HL-60/S4 treated with retinoic acid at 250 ng/mL for 4 days and 3 days (cell line): ENCODE measurements around the gene SGSM2.

Experiments
- in situ Hi-C: fragments of 300-500 bp; cut with MboI; formaldehyde crosslinking; loops from 2 replicates; pipeline ENCODE4 v1.7.0; 2022; ENCODE audit warnings: low sequenced_read_pairs

SGSM2 gene

DNA sequence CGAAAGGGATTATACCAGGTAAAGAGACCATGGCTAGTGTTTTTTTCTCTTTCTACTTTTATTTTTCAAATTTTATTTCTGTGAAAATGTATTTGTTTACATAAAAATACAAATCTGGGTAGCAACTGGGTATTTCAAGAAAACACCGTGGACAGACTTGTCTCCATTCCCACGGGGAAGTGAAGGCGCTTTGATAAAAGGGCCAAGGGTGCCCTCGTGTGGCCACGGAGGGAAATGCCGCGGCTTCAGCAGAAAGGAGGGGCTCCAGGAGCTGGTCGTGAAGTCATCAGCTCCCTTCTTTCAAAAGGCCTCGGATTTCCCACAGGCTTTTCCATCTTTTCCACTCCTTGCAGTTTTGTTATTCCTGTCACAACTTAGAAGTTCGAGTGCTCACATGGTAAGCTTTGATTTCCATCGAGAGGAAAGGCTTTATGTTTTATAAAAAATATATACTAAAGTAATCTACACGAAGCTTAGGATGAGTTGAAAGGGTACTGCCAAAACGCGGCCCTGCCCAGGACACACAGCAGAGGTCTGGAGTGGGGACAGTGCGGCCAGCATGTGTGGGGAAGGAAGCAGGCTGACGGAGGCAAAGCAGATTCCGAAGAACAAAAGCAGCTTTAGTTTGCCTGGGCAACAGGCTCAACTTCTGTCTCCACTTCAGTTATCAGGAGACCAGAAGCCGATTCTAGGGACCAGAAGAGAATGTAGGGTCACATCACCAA, 78.9 kb downstream of the SGSM2 start:
- in situ Hi-C loops, result no loop called here

DNA sequence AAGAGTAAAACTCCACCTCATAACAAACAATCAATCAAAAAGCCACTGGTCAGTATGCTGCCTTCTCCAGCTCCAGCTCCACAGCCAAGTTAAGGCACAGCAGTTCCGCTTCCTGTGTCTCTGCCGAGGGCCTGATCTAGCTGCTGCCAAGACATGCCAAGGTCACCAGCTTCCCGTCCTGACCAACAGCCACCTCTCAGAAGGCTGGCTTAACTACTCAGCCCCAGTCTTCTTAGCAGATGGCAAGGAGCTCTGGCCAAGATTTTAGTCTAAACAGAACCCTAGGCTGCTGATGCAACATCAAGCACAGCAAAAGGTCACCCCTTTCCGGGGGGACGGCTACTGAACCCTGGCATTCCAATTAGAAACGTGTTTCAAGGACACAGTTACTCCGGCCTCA, 81.3 kb downstream of the SGSM2 start:
- in situ Hi-C loops, result no loop called here

DNA sequence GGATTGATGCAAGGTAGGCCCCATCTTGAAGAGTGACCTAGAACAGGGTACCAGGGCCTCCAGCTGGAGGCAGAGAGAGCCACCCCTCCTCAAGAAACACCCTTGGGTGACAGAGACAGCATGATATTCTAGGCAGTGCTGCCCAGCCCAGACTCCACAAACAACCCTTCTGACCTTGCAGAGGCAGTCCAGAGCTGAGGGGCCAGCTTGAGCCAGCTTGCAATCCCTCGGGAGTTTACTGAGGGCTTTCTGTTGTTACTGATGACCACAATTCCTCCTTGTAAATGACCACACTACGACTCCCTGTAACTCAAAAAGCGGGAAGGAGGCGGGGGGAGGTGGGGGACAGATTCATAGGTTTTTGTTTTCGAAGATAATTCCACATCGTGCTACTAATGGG, 82.2 kb downstream of the SGSM2 start:
- in situ Hi-C loops, result no loop called here

DNA sequence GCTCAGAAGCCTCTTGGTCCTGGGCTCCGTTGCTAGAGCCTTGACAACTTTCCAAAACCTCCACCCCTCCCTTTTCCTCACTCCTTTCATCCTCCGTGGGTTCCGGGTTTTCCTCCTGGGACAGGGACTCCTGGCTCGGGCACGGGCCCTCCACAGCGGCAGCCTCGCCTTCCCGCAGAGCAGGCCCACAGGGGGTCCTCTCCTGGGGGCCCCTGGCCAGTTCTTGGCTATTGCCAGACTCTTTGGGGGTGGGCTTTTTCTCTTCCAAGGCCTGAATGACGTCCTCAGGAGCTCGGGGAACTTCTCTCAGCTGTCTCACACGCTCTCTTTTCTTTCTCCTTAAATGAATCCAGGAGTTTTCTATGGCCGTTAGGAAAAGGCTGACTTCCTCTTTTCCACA, 82.9 kb downstream of the SGSM2 start:
- in situ Hi-C loops, result loop anchor here (5.0 kb wide), 1 partner anchor 43 kb away; no protein-coding TSS in a partner anchor

DNA sequence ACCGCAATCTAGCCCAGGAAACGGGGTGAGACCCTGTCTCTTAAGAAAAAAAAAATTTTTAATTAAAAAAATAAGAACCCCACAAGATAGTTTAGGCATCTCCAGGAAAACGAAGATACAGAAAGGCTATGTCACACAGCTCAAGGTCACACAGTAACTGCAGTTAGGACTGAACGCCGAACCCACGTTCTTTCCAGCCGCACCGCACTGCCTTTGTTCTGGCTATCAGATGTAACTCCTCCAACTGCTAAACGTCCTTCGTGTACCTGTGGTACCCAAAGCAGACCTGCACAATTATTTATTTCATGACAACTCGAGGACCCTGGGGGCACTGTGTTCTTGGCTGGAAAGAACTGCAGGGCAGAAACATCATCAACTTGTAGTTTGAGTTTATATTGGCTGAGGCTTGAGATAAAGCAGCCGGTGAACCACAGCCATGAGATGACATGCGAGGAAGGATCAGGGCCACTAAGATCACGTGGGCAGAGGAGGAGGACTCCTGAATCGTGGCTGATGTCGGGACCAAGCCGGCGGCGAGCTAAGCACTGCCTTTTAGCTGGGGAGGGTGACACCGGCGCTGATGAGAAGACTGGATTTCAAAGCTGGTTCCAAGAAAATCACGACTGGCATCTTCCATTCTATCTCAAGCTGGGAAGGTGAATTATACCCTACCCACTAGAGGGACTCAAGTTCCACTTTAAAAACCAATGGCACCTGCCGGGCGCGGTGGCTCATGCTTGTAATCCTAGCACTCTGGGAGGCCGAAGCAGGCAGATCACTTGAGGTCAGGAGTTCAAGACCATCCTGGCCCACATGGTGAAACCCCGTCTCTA, 84.2 kb downstream of the SGSM2 start:
- in situ Hi-C loops, result loop anchor here (5.0 kb wide), 1 partner anchor 44 kb away; no protein-coding TSS in a partner anchor

DNA sequence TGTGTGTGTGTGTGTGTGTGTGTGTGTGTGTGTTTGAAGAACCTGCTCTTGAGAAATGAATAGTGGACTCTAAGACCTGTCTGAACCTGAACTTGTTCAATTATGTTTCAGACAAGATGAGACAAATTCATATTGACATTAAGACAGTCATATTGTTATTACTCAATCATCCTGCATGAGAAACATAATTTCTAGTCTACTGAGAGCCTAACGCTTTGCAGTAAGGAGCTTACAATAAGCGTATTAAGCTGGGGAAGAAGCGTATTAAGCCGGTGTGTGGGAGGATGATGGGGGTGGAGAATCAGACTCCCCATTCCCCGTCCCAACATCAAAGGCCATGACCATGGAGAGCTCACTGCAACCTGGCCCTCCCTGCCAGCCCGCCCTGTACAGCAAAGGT, 86.0 kb downstream of the SGSM2 start:
- in situ Hi-C loops, result loop anchor here (5.0 kb wide), 1 partner anchor 46 kb away; no protein-coding TSS in a partner anchor

DNA sequence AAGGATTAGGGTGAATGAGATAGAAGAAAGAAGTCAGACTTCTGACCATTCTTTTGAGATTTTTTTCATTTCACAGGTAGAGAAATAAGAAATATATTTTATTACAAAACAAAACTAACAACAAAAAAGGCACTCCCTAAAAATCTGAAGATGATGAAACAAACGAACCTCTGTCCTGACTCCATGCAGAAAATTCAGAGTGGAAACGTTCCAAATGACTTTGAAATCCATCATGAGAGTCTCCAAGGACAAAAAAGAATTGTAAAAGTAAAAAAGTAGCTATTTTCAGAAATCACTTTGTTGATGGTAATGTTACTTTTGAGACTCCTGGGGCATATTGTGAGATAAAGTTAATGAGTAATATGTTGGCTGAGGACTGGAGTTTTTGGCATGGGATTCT, 89.9 kb downstream of the SGSM2 start:
- in situ Hi-C loops, result no loop called here

DNA sequence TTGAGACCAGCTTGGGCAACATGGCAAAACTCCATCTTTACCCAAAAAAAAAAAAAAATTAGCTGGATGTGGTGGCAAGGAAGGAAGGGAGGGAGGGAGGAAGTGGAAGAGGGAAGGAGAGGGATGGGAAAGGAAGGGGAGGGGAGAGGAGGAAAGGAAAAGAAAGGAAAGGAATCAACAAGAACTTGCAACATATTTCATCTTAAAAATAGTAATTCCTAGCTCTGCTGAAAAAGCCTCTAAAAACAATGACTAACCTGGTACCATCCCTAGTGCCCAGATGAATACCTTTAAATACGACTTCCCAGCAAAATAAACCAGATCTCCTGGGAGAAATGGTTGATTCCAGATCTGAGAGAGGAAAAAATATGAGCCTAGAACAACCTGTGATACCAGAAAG, 90.6 kb downstream of the SGSM2 start:
- in situ Hi-C loops, result no loop called here
